ENCODE measurements around the gene SEMA7A. TPM values are rescaled to one million over a fixed set of nuclear protein-coding genes. Genes with fewer than 3 reads are reported as not detected.

SEMA7A gene
- total RNA-seq, 2 donors from 2014 or later = 8.1 to 8.2 TPM

DNA sequence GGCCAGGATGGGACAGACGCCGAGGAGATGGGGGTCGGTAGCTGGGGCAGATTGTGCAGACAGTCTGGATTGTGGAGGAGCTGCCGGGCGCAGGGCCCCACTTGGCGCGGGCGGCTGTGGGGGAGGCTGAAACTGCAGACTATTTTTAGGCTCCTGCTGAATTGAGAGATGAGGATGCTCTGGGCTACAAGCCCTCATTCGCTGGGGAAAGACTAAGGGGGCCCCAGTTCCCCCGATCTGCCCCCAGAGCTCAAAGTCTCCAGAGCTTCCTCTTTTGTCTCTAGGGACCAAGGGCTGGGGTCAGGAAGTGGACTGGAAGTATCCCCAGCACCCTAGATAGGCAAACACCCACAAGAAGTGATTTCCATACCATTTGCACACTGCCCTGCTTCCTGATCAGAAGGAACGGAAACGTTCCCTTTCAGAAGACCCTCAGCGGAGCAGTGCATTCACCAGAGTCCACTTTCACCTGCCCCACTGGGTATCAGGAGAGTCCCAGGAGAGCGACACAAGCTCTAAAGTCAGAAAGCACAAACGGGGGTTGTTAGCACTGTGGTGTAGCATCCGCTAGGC is 29.7 kb downstream of the SEMA7A start:
- 89 to 92% methylated on average over 12 to 16 of the region's 16 CpGs for WGBS, 2 experiments (ENCODE audit: insufficient coverage in 1 of 2, insufficient read length in 1 of 2)
- Histone ChIP-seq H3K36me3 (ENCODE audit: control insufficient read depth, insufficient read depth, low read length) (no peaks in the 10 kb centered on the region), H3K4me1 (ENCODE audit: control insufficient read depth, insufficient read depth, low read length) (peaks cover 2% of the 10 kb centered on the region), H3K9me3 (ENCODE audit: control insufficient read depth, low read length) (no peaks in the 10 kb centered on the region), H3K27me3 (ENCODE audit: control insufficient read depth, insufficient read depth, low read length, poor library complexity, severe bottlenecking) (no peaks in the 10 kb centered on the region), H3K27ac (ENCODE audit: low read depth, low read length) (no peak overlapping the region), H3K9ac (ENCODE audit: extremely low read depth, low read length, poor library complexity, severe bottlenecking) (no peak overlapping the region), H3K4me3 (ENCODE audit: low read length) (no peak overlapping the region)
- no peak overlapping the region for H3K27ac Mint-ChIP-seq
- TF ChIP-seq CTCF (conservative IDR thresholded peaks at IDR 0.05) = no peak
- DNase-seq = no peak
- H3K36me3 Mint-ChIP-seq (ENCODE audit: low read depth) = no peaks in the 10 kb centered on the region
- no peaks in the 10 kb centered on the region for H3K9me3 Mint-ChIP-seq
- H3K4me3 Mint-ChIP-seq = no peak overlapping the region
- H3K4me1 Mint-ChIP-seq = peaks cover 3% of the 10 kb centered on the region
- no peaks in the 10 kb centered on the region for H3K27me3 Mint-ChIP-seq (ENCODE audit: insufficient read depth)

DNA sequence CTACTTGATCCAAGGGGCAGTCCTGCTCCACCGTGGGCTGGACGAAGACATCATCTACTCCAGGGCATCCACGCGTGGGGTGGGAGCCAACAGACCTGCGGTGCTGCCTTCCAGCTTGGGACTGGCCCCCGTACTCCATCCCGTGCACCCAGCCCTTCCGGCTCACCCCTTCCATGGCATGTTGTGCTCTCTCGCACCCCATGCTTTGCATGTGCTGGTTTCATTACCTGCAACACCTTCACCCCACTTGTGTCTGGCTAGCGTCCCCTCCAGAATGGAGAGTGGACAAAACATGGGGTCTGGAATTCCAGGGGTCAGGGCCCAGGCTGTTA is 30.2 kb downstream of the SEMA7A start:
- no peaks in the 10 kb centered on the region for H3K36me3 Mint-ChIP-seq (ENCODE audit: low read depth)
- WGBS, 2 experiments (ENCODE audit: insufficient coverage in 1 of 2, insufficient read length in 1 of 2) = 90 to 97% methylated on average over 10 of the region's 10 CpGs
- peaks cover 2% of the 10 kb centered on the region for H3K4me1 ChIP-seq (ENCODE audit: control insufficient read depth, insufficient read depth, low read length)
- H3K9me3 Mint-ChIP-seq = no peaks in the 10 kb centered on the region
- peaks cover 3% of the 10 kb centered on the region for H3K4me1 Mint-ChIP-seq
- no peaks in the 10 kb centered on the region for H3K27me3 Mint-ChIP-seq (ENCODE audit: insufficient read depth)
- H3K9me3 ChIP-seq (ENCODE audit: control insufficient read depth, low read length) = no peaks in the 10 kb centered on the region
- no peak overlapping the region for H3K4me3 Mint-ChIP-seq
- H3K27ac Mint-ChIP-seq = no peak overlapping the region
- no peak overlapping the region for H3K9ac ChIP-seq (ENCODE audit: extremely low read depth, low read length, poor library complexity, severe bottlenecking)
- H3K27ac ChIP-seq (ENCODE audit: low read depth, low read length) = no peak overlapping the region
- H3K36me3 ChIP-seq (ENCODE audit: control insufficient read depth, insufficient read depth, low read length) = no peaks in the 10 kb centered on the region
- H3K4me3 ChIP-seq (ENCODE audit: low read length) = no peak overlapping the region
- DNase-seq = no peak
- no peak for TF ChIP-seq CTCF (conservative IDR thresholded peaks at IDR 0.05)
- no peaks in the 10 kb centered on the region for H3K27me3 ChIP-seq (ENCODE audit: control insufficient read depth, insufficient read depth, low read length, poor library complexity, severe bottlenecking)

DNA sequence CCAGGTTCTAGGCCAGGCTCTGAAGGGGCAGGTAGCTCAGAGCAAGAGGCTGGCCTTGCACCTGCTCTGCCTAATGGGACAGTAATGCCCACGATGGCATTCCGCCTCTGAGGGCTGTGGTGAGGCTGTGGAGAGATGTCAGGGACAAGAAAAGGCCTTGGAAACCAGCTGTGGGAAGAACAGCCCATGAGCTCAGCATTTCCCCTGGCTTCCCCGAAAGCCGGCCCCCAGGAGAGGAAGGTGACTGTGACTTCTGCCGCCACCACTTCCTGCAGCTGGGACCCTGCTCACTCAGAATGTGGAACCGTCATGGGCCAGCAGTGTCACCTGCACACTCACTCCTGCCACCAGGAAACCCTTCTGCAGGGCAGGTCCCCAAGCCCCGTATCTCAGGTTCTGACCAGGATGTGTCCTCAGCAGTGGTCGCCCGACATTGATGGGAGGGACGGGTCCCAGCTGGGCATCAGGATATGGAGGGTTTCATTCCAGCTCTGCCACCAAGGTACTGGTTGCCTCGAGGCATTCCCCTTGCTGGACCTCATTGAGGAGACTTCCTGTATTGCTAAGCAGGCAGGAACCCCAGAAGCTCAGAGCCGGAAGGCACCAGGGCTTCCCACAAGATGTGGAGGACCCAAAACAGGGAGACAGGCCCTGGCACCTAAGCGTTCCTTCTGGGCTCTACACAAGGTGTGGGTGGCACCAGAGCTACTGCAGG is 30.7 kb downstream of the SEMA7A start:
- no peaks in the 10 kb centered on the region for H3K27me3 Mint-ChIP-seq (ENCODE audit: insufficient read depth)
- WGBS, 2 experiments (ENCODE audit: insufficient coverage in 1 of 2, insufficient read length in 1 of 2) = 92% methylated on average over 11 to 13 of the region's 13 CpGs
- H3K4me1 Mint-ChIP-seq = peaks cover 3% of the 10 kb centered on the region
- Histone ChIP-seq H3K9me3 (ENCODE audit: control insufficient read depth, low read length) (no peaks in the 10 kb centered on the region), H3K36me3 (ENCODE audit: control insufficient read depth, insufficient read depth, low read length) (no peaks in the 10 kb centered on the region), H3K4me1 (ENCODE audit: control insufficient read depth, insufficient read depth, low read length) (peaks cover 2% of the 10 kb centered on the region), H3K27me3 (ENCODE audit: control insufficient read depth, insufficient read depth, low read length, poor library complexity, severe bottlenecking) (no peaks in the 10 kb centered on the region), H3K27ac (ENCODE audit: low read depth, low read length) (no peak overlapping the region), H3K9ac (ENCODE audit: extremely low read depth, low read length, poor library complexity, severe bottlenecking) (no peak overlapping the region), H3K4me3 (ENCODE audit: low read length) (no peak overlapping the region)
- no peak overlapping the region for H3K27ac Mint-ChIP-seq
- no peaks in the 10 kb centered on the region for H3K9me3 Mint-ChIP-seq
- no peak for TF ChIP-seq CTCF (conservative IDR thresholded peaks at IDR 0.05)
- H3K36me3 Mint-ChIP-seq (ENCODE audit: low read depth) = no peaks in the 10 kb centered on the region
- no peak for DNase-seq
- H3K4me3 Mint-ChIP-seq = no peak overlapping the region

Data from endodermal cell (in vitro differentiated cells).